Measurements from ENCODE around the gene PLEKHF1.
"Not testable (repeated sequence)": the region's sequence is repeated elsewhere in the genome, so short reads cannot be mapped to it uniquely, and the experiment has no call there.

Gene PLEKHF1

DNA sequence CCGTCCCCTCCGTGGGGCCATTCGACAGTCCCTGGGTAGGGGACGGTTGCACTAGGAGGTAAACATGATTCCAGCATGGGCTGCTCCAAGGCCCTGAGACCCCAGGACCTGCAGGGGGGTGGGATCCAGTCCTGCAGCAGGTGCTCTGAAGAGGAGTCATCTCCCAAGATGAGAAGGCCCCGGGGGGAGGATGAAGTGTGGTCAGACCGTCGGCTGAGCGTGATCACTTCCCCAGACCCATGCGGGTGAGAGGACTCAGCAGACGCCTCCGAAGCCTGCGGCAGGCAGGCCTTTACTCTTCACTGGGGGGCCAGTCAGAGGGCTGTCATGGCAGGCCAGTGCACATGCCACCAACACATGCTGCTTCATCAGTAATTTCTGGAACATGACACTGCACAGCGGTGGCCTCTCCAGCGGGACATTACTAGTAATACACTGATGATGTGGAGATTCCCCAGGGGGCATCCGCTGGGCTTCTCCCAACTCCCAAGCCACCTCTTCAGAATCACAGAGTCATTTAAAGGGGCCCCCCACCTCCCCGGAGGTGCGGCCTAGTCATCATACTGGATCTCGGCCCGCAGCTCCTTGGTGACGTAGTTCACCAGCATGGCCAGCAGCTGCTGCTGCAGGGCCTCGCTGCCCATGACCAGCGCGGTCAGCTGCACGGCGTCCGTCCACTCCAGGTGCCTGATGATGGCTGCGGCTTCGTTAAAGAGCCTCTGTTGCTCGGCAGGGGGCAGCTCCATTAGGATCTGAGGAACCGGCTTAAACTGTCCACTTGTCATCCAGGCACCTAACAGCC is 37.1 kb downstream of the PLEKHF1 start:
- no peak for DNase-seq (ENCODE audit: low read depth)

DNA sequence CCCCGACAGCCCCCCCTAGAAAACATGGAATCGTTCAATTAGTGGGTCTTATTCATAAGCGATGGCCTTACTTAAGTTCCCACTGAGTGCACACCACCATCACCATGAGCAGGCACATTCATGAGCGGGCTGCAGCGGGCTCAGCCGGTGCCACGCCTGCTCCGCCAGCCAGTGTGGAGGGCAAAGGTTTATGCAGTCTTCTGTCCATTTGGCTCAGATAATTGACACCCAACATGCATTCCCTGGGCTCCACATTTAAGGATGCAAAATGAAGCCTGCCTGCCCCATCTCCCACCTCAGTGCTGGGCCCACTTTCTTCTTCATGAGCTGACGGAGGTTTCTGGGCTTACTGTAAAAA is 37.7 kb downstream of the PLEKHF1 start:
- DNase-seq (ENCODE audit: low read depth), result no peak

DNA sequence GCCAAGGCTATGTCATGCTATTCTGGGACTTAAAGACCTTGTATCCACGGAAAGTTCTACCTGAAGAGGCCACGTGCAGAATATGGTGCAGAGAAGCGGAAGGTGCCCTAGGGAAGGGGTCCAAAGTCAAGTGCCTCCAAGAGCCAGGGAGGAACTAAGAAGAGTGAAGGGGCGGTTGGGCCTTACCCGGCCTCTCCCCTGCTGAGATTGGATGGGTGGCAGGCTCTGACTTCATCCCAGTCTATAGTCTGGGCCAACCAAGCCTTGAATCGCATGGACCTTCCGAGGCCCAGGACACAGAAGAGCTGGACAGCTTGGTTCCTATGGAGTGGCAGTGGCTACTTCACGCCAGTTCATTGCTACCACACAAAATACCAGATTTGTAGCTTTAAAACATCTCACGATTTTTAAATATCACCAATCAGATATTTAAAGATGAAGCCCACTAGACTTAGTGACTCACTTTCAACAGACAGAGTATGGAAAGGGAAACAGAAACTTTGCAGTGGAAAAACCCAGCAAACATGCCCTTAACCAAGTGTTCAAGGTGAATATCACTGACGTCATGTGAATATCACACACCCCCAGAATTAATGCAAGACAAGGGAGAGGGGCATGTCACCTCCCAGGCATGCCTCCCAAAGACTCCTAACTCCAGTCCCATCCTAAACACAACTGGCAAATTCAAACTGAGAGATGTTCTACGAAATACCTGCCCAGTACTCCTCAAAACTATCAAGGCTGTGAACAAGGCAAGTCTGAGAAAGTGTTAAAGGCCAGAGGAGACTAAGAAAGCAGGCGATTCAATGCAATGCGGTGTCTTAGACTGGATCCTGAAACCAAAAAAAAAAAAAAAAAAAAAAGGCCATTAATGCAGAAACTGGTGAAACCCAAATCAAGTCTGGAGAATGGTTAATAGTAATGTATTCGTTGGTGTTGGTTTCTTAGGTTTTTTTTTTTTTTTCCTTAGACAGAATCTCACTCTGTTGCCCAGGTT is 39.6 kb downstream of the PLEKHF1 start:
- DNase-seq (ENCODE audit: low read depth), result no peak

DNA sequence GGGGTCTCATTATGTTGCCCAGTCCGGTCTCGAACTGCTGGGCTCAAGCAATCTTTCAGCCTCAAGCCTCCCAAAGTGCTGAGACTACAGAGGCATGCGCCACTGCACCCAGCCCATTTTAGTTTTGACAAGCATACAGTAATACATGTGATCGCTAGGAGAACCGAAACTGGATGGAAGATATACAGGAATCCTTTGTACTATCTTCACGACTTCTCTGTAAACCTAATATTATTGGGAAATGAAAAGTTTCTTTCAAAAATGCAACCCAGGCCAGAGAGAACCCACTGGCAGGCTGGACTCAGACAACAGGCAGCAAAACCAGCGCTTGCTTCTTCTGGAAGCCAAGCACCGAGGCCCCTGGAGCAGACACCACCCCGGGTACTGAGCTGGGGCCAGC is 40.4 kb downstream of the PLEKHF1 start:
- DNase-seq (ENCODE audit: low read depth), result no peak

DNA sequence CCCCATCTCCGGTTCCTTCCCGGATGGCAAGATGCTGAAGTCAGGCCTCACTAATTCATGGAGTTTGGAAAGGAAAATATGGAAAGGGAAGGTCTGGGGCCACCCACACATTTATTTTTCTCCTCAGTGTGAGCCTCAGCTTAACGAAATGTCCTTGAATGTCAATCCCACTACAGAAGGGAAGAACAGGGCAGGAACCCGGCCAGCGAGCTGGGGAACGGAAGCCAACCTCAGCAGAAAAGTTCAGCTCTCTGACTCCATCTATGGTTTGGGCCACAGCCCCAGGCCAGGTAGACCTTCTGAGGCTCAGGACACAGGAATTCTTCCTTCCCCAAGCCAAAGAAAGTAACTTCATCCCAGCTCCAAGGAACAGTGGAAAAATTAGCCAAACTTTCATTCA is 41.4 kb downstream of the PLEKHF1 start:
- DNase-seq (ENCODE audit: low read depth), result no peak

DNA sequence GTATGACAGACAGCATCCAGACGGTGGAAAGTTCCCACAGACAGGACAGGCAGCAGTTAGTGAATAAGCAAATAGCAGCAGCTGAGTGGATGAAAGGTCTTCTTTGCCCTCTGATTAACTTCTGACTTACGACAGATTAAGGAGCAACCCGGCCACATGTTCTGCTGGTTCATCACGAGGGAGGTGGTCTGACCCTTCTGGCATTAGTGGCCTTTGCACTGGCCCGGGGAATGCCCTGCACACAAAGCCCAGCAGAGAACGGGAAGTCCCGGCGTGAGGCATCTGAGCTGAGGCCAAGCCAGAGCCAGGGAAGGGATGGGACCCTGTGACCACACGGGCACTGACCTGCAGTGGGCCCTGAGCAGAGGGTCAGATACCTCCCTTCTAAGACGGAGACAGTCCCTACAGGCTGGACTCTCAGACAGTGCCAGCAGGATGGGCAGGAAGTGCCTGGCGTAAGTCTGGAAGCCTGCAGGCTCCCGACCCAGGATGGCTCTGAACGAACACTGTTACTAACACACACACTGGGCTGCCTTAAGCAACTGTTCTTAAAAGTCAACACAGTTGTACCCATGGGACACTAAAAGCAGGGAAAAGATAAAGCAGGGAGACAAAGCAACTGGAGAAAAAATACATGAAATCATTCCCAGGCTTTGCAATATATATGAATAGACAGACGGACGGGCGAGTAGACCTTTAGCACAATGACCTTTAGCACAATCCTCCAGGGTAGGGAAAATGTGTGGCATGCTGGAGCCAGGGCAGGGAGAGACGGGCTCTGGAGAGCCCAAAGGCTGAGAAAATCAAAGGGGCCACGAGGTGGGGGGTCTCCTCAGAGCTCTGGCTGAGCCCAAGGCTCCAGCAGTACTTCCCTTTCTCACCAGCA is 43.5 kb downstream of the PLEKHF1 start:
- no peak for DNase-seq (ENCODE audit: low read depth)

DNA sequence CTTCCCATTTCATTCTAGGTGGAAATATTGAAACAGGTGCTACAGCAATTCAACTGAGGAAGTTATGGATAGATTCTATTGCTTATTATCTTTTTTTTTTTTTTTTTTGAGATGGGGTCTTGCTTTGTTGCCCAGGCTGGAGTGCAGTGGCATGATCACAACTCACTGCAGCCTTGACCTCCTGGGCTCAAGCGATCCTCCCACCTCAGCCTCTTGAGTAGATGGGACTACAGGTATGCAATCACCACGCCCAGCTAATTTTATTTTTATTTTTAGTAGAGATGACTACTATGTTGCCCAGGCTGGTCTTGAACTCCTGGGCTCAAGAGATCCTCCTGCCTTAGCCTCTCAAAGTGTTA is 44.2 kb downstream of the PLEKHF1 start:
- DNase-seq (ENCODE audit: low read depth), result not testable (repeated sequence)

DNA sequence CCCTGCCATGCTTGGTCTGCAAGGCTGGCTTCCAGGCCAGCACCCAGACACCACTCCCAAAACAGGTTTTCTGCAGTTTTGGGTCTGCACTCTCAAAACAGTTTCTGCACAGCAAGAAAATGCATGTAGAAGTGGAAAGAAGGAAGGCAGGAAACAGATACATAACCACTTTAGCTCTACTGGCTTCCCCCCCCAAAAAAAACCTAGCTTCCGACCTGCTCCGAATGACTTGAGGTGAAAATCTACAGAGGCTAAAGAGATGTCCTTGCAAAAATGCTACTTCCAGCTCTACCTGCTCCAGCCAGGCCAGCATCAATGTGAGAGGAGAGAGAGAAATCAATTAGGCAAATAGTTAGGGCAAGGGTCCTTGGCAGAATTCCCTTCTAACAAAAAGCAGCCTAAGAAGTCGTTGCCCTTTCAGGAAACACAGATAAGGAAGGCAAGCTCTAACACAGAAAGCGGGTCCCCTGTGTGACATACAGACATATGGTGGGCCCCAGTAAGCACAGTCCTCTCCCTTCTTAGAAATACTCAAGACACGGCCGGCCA is 46.4 kb downstream of the PLEKHF1 start:
- no peak for DNase-seq (ENCODE audit: low read depth)

DNA sequence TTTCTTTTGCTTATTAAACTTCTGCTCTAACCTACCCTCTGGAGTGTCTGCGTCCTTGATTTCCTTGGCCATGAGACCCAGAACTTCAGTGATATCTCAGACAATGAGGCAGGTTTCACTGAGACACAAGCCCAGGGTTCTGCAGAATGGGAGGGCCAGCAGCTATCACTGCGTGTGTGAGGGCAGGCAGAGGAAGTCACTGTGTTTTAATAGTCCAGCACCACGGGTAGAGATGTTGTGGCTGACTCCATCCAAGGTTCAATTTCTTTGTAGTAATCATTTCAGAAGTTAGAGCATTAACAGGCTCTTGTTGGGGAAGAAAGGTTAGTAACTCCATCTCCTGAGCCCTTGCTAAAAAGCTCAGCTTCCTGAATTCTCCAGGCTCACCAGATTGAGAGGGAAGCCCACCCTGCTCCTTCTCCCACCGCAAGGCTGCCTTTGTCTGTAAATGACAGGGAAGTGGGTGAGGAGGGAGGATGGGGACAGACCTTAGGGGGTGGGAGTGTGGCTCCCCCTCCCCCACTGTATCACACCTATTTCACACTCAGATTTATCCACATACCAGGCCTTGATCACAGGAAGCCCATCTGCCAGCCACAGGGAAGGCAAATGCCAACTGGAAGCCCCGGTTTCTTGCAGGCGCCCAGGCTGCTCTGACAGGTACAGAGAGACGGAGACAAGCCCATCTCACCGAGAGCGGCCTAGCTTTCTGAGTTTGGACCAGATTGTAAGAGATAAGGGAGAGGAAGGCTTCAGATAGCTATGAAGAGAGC is 47.7 kb downstream of the PLEKHF1 start:
- DNase-seq (ENCODE audit: low read depth), result no peak

DNA sequence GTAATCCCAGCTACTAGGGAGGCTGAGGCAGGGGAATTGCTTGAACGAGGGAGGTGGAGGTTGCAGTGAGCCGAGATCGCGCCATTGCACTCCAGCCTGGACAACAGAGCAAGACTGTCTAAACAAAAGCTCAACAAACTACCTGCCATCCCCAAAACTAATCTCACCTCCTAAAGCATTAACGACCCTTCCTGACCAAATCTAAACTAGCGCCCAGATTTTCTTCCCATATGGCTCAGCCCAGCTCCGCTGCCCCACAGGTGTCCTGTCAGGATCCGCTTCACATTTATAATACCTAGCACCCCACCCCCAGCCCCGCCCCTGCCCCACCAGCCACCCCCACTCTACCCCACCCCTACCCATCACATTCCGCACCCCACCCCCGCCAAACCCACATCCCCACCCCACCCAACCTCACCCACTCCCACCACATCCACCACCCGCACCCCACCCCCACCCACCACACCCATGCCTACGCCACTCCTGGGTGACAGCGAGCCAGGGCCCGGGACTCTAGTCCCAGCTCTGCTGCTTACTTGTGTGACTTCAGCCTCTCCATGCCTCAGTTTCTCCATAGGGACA is 49.2 kb downstream of the PLEKHF1 start:
- DNase-seq (ENCODE audit: low read depth), result no peak

DNA sequence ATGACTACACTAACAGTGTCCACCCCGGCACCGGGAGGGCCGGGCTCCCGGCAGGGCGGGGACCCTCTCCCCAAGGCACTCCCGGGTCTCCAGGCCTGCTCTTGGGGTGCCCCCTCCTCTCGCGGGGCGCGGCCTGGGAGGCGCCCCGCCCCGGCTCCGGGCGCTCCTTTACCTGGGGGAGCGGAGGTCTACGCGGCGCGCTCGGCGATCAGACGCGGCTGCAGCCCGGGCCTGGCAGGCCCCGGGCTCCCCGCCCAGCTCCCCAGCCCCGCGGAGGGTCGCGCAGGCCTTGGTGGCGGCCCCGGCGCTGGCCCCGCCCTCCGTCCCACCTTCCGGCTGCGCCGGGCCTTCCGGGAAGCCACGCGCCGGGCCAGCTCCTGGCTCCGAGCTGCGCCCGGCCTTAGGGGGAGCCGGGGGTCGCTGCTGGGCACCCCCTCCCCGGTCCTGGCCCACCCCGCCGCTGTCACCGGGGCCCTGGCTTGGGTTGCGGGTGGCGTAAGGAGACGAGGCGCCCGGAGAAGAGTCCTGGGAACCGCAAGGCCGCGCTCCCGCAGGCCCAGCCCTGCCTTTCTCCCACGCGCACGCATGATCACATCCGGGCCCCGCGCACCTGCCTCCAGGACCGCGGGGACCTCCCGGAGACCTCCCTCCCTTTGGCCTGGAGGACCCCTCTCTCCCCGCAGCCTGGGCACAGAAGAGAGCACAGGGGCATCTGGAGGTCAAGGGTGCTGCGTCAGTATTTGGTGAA is 49.9 kb downstream of the PLEKHF1 start, which contains the start of gene C19orf12:
TSS of gene C19orf12 (minus strand) at position 309 of the 748 bp plus-strand sequence. CDS start 6,848 bp downstream, outside the sequence.
- peak; percentile 35 for DNase-seq (ENCODE audit: low read depth)

DNA sequence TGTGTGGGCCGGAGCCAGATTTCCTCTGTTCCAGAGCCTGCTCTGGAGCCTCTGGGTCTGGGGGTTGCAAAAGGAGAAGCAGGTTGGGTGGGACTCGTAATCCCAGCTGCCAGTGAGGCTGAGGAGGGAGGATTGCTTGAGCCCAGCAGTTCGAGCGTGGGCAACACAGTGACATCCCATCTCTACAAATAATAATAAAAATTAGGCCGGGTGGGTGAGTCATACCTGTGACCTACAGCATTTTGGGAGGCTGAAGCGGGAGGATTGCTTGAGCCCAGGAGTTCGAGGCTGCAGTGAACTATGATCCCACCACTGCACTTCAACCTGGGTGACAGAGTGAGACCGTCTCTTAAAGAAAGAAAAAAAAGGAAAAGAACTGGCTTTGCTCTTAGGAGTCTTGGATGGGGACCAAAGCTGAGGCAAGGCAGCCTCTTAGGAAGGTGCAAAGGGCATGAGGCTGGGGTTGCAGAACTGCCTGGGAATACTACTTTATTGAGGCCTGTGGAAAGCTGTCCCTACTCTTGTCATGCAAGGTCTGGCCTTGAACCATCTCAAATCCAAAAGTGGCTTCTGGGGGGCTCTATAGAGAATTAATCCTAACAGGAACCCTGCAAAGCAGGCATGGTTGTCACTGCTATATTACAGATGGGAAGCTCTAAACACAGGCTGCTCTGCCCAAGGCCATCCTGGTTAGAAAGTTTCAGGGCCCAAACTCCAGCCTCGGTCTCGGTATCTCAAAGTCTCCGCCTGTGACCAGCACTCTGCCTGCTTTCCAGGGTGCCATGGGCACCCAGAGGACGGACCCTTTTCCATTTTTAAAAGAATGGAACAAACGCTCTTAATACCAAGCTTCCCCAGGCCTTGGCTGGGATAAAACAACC is 50.7 kb downstream of the PLEKHF1 start:
- DNase-seq (ENCODE audit: low read depth), result no peak

DNA sequence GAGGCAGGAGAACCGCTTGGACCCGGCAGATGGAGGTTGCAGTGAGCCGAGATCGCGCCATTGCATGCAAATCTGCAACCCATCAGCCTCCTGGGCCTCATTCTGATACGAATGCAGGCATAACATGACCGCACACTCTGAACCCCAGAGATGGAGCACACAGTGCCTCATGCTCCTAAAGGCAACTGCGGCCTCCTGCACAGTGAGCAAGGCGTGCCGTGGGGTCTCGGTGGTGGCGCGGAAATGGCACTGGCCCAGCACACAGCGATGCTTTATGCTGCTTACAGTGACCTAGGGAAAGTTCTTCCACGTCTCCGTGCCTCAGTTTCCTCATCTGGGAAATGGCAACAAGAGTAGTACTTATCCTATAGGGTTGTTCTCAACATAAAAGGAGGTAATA is 51.8 kb downstream of the PLEKHF1 start:
- DNase-seq (ENCODE audit: low read depth), result no peak

DNA sequence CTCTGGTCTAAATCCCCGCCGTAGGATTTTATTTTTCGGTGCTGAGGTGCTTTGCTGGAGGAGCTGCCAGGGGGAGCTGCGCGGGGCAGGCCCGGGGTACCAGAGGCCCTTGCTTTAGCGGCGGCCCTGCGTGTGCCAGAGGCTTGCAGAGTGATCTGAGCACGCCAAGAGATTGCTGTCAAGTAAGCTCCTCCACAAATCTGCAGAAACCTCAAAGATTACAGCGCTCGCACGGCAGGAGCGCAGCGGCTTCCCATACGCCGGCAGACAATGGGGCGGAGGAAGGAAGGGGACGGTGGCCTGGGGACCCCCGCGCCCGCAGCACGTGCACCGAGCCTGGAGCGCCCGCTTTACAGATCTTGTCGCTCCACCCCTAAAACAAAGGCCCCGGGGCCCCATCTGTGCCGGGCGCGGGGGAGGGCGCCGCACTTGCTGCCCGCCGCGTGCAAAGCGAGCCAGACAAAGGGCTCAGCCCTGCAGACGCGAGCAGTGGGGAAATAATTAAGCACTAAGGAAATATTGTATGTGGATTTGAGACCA is 58.9 kb downstream of the PLEKHF1 start:
- no peak for DNase-seq (ENCODE audit: low read depth)

DNA sequence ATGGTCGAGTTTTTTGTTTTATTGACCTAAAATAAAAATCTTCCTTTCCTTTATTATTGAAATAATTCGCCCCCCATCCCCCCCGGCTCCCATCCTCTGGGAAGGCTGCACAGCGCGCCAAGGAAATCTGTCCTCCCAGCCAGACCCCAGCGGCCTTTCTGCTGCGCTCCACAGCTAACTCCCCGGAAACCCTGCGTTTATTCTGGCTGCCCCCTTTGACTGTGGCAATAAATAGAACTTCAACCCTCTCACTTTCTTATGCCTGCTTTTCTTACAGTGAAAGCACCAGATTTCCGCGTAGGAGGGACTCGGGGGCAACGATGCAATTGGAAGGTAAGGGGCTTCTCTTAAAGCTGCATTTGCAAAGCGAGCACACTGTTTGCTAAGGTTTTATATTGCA is 59.5 kb downstream of the PLEKHF1 start:
- DNase-seq (ENCODE audit: low read depth), result no peak
